ENCODE measurements around the gene RUNX1.

DNA sequence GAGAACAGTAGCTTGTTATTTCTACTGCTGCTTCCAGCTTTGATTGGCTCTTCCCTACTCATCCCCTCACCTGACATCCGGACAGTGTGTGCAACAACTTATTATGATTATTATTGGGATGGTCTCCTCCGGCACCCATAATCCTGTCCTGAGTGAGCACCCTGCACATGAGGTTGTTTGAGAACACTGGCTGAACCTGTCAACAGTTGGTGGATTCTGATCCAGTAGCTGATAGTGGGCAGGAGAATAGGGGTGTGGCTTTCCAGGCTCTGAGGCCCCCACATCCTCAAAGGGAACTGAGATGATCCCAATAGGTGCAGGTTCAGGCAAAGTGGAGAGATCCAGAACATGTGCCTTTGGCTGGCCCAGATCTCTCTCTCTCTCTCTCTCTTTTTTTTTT, 60.5 kb downstream of the RUNX1 start:
- TF ChIP-seq, protein P1, sequence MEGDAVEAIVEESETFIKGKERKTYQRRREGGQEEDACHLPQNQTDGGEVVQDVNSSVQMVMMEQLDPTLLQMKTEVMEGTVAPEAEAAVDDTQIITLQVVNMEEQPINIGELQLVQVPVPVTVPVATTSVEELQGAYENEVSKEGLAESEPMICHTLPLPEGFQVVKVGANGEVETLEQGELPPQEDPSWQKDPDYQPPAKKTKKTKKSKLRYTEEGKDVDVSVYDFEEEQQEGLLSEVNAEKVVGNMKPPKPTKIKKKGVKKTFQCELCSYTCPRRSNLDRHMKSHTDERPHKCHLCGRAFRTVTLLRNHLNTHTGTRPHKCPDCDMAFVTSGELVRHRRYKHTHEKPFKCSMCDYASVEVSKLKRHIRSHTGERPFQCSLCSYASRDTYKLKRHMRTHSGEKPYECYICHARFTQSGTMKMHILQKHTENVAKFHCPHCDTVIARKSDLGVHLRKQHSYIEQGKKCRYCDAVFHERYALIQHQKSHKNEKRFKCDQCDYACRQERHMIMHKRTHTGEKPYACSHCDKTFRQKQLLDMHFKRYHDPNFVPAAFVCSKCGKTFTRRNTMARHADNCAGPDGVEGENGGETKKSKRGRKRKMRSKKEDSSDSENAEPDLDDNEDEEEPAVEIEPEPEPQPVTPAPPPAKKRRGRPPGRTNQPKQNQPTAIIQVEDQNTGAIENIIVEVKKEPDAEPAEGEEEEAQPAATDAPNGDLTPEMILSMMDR (IDR thresholded peaks at IDR 0.05), result no peak
- TF ChIP-seq ZFX (IDR thresholded peaks at IDR 0.05; ENCODE audit: borderline replicate concordance), result no peak

Data from 22Rv1 (cell line).